Measurements from ENCODE around the gene SMIM14.
"Not testable (repeated sequence)": the region's sequence is repeated elsewhere in the genome, so short reads cannot be mapped to it uniquely, and the experiment has no call there.

SMIM14 gene

DNA sequence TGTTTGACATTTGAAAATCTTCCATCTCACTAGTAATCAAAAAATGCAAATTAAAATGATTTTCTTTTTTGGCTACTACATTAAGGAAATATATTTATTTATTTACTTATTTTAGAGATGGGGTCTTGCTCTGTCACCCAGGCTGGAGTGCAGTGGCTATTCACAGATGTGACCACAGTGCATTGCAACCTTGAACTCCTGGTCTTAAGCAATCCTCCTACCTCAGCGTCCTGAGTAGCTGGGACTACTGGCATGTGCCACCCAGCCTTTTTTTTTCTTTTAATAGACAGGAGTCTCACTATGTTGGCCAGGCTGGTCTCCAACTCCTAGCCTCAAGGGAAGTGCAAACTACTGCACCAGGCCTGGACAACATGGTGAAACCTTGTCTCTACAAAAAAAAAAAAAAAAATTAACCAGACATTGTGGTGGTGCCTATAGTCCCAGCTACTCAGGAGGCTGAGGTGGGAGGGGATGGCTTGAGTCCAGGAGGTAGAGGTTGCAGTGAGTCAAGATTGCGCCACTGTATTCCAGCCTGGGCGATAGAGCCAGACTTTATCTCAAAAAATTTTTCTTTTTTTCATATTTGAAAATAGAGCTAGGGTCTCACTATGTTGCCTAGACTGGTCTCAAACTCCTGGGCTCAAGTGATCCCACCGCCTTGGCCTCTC, 4.4 kb upstream of the SMIM14 start:
- no peak for DNase-seq (ENCODE audit: low spot score)

DNA sequence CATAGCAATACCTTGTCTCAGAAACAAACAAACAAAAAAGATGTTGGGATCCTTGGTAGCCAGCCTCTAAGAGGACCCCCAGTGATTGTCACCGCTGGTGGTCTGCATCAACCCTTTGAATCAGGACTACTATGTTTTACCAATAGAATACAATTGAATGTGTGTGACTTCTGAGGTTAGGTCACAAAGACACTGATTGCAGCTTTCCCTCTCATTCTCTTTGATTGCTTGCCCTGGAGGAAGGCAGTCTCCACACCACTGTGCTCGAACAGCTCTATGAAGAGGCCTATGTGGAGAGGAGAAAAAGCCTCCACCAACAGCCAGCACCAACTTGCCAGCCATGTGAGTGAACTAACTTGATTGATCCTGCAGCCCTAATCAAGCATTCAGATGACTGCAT, 2.8 kb upstream of the SMIM14 start:
- DNase-seq (ENCODE audit: low spot score): no peak

DNA sequence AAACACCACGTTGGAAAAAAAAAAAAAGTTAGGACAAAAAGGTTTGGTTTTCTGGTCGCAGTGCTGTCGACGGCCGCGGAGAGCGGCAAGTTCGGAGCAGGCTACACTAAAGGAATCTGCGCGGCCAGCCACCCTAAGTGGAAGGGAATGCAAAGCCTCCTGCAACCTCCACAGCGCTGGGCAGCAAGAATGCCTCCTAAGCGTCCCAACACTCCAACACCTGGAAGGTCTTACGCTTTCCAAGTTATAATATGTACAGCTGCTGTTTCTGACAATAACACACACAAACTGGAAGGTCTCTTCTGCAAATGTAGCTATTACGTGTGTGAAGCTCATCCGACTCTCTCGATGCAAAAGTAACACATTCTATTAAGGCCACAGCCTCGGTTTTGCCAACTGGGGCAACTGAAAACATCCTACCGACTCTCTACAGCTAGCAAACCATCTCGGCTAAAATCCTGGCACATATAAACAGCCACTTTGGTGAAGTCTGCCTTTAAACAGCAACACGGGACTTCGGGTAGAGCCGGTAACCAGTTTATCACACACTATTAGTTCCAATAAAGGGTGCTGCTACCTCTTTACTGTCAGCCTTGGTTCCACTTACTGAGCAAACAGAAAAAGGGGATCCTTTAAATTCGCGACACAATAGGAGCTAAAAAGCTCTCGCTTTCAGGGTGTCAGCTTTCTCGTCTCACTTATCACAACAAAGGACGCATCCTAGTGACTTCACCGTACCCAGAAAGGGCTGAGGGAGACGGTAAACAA, 895 bp downstream of the SMIM14 start:
- no peak for DNase-seq (ENCODE audit: low spot score)

DNA sequence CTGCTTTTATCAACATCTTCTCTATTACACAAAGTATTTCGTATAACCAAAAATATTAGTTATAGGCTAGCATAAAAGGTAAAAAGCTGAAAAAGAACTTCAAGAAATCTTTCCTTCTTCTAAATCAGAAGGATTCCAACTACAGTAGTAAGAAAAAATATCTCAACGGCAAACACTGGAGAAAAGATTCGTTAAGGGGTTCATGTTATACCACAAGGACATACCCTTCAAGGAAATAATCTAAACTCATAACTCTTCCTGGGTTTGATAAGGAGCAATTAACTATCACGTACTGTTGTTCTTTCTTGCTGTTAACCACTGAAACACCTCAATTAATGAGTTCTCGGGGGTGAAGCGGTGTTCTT, 1.5 kb downstream of the SMIM14 start:
- no peak for DNase-seq (ENCODE audit: low spot score)

DNA sequence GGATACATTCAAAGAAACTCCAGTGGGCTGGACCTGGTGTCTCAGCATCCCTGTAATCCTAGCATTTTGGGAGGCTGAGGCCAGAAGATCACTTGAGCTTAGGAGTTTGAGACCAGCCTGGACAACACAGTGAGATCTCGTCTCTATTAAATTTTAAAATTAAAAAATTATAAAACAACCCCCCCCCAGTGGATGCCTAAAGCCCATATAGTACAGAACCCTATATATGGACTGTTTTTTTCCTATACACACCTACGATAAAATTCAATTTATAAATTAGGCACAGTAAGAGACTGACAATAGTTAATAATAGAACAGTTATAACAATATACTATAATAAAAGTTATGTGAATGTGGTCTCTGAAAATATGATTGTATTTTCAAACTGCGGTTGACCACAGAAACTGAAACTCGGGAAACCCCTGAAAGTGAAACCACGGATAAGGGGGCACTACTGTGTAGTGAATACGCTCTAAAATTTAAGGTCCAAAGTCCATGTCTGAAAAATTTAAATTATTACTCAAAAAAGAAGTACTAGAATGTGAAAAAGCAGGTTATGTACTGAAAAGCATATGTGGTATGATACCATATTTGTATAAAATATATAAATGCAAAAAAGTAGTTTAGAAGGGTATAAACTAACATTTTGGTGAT, 2.0 kb downstream of the SMIM14 start:
- DNase-seq (ENCODE audit: low spot score): no peak

DNA sequence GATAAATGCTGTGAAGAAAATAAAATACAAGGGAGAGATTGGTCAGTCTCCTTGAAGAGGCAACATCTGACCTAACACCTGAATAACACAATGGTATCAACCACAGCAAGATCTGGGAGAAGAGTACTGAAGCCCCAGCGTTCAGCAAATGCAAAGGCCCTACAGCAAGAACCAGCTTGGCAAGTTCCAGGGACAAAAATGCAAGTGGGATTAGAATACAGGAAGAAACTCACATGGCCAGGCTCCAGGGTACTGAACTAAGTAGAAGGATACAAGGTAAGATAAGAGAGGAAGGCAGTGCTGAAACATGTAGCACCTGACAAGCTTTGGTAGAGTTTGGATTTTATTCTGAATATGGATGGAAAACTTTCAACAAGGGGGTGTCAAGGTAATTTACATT, 3.6 kb downstream of the SMIM14 start:
- no peak for DNase-seq (ENCODE audit: low spot score)

DNA sequence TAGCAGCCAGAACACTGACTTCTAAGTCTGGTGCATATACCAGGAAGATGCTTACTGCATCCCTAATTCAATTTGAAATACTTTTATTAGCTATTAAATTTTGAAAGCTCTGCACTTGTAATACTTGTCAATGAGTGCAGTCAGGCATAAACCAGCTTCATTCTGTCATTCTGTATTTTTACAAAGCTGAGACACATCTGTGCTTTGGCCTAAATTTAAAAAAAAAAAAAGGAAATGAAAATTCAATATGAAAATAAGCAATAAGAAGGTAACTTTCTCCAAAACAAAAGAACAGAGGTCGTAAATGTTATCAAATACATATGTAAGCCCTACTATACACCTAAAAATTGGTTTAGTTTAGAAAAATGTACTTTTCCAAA, 7.0 kb downstream of the SMIM14 start:
- DNase-seq (ENCODE audit: low spot score): no peak

DNA sequence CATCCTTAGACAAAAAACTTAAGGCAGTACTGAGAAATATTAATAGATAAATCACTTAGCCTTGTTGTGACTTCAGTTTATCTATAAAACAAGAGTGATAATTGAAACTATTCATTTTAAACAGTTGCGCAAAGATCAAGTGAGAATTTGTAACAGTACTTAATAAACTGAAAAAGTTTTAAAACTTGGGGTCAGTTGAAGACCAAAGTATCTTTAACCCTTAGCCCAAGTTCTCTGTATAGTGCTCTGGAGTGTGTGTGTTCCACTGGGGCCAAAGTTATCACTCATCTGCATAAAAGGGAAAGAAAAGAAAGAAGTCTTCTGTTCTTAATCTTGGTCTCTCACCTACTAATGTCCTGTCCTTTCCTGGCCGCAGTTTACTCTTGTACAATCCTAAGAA, 11.3 kb downstream of the SMIM14 start:
- DNase-seq (ENCODE audit: low spot score): no peak

DNA sequence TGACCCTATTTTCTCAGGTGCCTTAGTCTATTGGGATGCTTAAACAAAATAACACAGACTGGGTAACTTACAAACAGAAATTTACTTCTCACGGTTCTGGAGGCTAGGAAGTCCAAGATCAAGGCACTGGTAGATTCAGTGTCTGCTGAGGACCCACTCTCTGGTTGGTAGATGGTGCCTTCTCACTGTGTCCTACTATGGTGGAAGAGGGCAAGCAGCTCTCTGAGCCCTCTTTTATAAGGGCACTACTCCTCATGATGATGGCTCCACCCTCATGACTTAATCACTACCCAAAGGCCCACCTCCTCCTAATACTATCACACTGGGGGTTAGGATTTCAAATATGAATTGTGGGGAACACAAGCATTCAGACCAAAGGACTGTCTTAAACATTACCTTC, 11.8 kb downstream of the SMIM14 start:
- DNase-seq (ENCODE audit: low spot score): no peak

DNA sequence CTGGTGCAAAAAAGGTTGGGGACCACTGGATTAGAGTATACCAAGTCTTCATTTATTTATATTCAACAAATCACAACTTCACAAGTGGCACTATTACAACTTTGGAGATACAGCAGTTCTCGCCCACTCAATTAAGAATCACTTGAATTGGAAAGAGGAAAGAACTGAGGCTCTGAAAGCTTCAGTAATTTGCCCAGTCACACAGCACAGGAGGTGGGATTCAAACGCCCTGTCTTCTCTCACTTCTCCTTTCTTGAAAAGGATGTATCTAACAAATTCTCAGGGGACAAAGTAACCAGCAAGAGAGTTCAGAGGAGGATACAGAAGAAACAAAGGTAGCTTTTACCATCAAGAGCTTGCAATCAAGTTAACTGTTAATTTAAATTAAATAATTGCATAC, 12.4 kb downstream of the SMIM14 start:
- no peak for DNase-seq (ENCODE audit: low spot score)

DNA sequence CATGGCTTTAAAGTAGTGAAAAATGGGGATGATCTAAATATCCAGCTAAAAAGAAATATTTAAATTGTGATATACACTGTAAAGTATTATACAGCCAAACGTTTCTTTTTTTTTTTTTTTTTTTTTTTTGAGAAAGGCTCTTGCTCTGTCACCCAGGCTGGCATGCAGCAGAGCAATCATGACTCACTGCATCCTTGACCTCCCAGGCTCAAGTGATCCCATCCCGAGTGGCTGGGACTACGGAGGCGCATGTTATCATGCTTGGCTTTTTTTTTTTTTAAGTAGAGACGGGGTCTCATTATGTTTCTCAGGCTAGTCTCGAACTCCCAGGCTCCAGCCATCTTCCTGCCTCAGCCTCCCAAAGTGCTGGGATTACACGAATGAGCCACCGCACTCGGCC, 17.1 kb downstream of the SMIM14 start:
- DNase-seq (ENCODE audit: low spot score): no peak

DNA sequence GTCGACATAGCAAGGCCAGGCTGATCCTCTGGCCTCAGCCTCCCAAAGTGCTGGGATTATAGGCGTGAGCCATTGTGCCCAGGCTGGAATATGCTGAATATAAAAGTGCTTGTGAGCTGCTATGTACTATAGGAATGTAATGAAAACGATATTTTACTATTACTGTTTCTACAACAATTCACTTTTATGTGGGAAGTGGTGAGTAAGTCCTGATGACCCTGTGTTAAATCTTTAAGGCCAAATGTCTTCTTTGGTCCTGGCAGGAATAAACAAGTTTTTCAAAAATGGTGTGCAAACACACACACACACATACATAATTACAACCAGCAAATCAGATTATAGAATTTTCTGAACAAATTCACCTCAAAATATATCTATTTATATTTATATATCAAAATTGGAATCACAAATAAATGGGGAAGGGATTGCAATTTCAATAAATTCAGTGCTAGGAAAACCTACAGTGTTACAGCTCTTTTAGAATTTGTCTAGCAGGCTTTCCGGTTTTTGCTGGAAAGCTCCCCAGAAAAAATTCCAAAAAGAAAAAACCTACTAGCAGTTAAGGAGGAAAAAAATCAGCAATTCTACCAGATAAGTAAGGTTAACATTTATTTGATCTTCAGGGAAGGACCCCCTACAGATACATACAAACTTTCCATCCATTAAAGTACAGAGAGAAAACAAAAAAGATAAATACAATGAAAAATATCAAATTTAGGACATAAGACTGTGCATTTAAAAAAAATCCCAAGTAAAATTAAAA, 17.9 kb downstream of the SMIM14 start:
- no peak for DNase-seq (ENCODE audit: low spot score)

DNA sequence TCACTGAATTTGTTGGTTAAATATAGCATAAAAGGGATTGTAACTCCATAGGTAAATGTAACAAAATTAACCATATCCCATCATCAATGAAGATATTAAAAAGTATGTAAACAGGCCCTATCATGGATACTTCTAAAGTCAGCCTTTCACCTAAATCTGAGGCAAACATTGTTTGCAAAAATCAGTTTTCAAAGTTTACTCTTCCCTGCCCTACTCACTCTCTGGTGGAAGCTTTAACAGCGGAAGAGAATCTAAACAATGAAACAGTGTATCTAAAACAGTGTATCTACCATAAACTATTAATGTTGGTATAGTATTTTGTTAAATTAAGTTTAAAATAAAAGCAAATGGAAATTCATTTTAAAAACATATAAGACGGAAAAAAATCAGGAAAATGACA, 21.1 kb downstream of the SMIM14 start:
- no peak for DNase-seq (ENCODE audit: low spot score)

DNA sequence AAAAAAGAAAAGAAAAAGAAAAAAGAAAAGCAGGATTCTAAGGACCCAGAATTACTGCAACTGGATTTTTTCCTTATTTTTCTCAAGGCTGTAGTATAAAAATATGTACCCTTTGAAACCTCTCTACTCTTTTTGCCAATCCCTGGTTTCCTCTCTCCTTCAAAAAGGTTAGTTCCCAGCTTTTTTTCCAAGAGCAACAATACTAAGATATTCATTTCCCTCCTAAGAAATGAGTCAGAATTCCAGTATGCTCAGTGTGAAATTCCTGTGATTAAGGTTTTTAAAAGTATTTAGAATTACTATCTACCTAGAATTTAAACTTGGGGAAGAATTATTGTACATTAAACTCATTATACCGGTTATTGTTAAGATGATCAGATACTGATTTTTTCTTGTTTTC, 22.0 kb downstream of the SMIM14 start:
- DNase-seq (ENCODE audit: low spot score): no peak

DNA sequence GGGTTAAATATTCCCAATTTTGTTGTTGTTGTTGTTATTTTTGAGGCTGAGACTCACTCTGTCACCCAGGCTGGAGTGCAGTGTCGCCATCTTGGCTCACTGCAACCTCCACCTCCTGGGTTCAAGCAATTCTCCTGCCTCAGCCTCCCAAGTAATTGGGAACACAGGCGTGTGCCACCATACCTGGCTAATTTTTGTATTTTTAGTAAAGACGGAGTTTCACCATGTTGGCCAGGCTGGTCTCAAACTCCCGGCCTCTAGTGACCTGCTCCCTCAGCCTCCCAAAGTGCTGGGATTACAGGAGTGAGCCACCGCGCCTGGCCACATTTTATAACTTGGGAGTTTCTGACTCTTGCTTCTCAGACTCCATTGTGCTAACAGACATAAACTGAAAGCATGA, 22.6 kb downstream of the SMIM14 start:
- not testable (repeated sequence) for DNase-seq (ENCODE audit: low spot score)

DNA sequence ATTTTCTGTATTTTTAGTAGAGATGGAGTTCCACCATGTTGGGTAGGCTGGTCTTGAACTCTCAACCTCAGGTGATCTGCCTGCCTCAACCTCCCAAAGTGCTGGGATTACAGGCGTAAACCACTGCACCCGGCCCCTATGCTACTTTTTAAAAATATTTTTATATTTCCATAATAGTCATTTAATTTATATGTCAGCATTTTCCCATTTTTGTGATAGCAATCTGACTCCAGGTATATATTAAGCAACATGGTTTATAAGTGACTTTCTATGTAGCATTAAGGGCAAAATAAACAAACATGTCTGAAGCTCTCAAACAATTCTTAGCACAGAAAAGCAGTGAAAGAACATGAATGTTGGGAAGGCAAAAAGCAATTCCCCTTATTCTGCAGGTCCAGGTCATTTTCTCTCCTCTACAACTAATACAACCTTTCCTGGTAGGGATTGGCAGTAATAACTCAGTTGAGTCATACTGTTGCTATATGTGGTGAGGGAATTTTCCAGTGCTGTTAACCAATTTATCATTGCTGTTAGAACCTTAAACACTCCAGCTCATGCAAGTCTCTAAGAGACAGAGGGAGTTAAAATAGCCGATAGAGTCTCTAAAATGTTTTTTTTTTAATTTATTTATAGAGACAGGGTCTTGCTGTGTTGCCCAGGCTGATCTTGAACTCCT, 24.0 kb downstream of the SMIM14 start:
- no peak for DNase-seq (ENCODE audit: low spot score)

DNA sequence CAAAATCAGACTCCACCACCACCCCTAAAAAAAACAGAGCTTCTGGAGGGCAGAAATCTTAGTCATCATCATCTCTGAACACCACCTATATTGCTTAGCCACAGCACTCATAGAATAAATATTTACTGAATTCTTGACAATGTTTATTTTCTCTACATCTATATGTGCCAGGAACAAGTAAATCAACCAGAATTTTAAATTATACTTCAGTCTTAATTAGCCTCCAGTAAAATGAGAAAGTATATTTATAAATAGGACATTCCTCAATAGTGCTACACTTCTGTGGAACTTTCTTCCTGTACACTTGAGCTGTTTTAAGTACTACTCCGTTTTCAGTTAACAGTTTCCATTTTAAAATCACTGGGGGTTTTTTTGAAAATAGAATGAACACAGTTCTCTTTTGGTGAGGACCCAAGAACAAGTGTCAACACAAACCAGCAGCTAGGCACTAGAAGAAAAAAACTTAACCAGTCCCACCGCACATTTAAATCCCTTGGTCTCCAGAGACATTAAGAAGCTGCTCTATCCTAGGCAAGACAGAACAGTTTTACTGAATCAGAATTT, 25.5 kb downstream of the SMIM14 start:
- DNase-seq (ENCODE audit: low spot score): no peak

DNA sequence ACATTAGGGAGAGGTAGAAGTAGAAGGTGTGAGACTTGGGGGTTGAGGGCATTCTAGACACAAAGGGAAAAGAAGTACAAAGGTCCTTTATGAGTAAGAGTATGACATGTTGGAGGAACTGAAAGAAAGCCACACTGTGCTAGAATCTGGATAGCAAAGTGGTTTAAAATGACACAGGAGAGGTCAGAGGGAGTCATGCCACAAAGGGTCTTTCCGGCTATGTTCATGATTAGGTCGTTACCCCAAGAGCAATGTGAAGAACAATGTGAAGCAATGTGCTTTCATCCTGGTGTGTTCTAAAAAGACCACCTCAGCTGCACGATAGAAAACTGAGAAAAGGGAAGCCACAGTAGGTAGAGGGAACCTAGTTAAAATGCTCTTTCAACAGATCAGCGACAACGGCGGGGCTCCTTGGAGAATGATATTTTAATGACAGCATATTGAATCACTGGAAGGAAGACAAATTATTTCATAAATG, 29.2 kb downstream of the SMIM14 start:
- DNase-seq (ENCODE audit: low spot score): no peak

DNA sequence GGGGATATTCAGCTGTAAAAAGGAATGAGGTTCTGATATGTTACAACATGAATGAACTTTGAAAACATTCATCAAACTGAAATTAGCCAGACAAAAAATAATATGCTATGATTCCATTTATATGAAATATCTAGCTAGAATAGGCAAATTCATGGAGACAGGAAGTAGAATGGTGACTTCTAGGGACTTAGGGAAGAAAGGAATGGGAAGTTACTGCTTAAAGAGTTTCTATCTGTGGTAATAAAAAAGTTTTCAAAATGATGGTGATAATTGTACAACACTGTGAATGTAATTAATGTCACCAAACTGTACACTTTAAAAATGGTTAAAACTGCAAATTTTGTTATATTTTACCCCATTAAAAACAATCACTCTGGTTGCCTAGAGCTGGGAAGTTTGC, 30.2 kb downstream of the SMIM14 start:
- no peak for DNase-seq (ENCODE audit: low spot score)

DNA sequence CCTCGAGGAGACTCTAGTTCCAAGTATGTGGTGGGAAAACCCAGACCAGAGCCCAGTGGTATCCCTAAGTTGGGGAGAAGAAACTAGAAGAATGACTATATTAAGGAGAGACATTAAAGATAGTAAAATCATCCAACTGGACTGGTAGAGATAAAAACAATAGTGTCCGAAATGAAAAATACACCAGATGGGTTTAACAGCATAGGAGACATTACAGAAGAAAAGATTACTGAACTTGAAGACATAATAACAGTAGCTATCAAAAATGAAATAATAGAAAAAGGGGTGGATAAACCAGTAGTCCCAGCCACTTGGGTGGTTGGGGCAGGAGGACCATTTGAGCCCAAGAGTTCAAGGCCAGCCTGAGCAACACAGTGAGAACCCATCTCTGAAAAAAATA, 31.9 kb downstream of the SMIM14 start:
- no peak for DNase-seq (ENCODE audit: low spot score)

DNA sequence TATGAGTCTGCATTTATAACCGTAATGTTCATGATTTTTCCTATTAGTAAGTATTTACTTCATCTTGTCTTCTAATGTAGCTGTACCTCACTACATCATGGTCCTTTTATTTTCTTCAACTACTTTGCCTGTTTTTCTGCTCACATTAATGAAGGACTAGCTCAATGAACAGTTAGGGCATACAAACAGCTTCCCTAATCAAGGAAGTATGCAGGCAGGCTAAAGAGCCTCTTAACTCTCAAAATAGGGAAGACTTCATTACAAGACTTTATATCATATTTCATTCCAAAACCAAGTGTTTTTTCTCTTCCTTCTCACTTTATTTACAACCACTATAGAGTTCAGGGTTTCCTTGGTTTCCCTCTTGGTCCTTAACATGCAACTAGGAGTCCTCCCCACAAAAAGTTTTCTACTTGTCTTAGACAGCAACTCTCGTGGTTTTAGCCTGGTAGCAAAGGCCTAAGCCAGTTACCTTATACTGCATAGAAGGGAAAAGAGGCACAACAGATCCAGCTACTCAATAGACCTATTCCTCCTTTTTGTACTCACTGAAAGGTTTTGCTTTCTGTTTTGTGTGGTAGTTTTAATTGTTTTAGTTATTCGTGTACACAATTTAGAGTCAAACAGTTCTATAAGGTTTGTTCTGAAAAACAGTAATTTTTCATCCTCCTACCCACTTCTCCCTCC, 40.8 kb downstream of the SMIM14 start:
- DNase-seq (ENCODE audit: low spot score): no peak
